ENCODE measurements around the gene OR13J1. TPM values are rescaled to one million over a fixed set of nuclear protein-coding genes. Genes with fewer than 3 reads are reported as not detected.
"Not testable (repeated sequence)": the region's sequence is repeated elsewhere in the genome, so short reads cannot be mapped to it uniquely, and the experiment has no call there.

OR13J1 gene
- total RNA-seq, 1 donor from 2014 or later, result not detected

DNA sequence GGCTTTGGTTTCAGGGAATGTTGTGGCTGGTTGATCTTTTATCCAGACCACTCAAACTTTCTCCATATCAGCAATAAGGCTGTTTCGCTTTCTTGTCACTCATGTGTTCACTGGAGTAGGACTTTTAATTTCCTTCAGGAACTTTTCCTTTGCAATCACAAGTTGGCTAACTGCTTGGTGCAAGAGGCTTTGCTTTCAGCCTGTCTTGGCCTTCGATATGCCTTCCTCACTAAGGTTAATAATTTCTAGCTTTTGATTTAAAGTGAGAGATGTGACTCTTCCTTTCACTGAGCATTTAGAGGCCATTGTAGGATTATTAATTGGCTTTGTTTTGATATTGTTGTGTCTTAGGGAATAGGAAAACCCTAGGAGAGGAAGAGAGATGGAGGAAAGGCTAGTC is 28.8 kb upstream of the OR13J1 start:
- intact Hi-C loops (cut with DNase I), result no loop called here
- H3K9me3 ChIP-seq, result no peaks in the 10 kb centered on the region

DNA sequence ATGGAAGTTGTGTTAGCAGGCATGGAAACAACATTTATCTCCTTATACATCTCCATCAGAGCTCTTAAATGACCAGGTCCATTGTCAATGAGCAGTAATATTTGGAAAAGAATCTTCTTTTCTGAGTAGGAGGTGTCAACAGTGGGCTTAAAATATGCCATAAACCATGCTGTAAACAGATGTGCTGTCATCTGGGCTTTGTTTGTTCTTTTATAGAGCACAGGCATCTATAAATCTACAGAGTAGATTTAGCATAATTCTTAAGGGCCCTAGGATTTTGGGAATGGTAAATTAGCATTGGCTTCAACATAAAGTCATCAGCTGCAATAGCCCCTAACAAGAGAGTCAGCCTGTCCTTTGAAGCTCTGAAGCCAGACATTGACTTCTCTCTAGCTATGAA is 28.1 kb upstream of the OR13J1 start:
- ATAC-seq (no peak), DNase-seq (no peak)
- H3K9me3 ChIP-seq, result no peaks in the 10 kb centered on the region
- no peak overlapping the region for H3K27ac ChIP-seq
- TF ChIP-seq, protein P1, sequence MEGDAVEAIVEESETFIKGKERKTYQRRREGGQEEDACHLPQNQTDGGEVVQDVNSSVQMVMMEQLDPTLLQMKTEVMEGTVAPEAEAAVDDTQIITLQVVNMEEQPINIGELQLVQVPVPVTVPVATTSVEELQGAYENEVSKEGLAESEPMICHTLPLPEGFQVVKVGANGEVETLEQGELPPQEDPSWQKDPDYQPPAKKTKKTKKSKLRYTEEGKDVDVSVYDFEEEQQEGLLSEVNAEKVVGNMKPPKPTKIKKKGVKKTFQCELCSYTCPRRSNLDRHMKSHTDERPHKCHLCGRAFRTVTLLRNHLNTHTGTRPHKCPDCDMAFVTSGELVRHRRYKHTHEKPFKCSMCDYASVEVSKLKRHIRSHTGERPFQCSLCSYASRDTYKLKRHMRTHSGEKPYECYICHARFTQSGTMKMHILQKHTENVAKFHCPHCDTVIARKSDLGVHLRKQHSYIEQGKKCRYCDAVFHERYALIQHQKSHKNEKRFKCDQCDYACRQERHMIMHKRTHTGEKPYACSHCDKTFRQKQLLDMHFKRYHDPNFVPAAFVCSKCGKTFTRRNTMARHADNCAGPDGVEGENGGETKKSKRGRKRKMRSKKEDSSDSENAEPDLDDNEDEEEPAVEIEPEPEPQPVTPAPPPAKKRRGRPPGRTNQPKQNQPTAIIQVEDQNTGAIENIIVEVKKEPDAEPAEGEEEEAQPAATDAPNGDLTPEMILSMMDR (IDR thresholded peaks at IDR 0.05), result no peak
- intact Hi-C loops (cut with DNase I), result no loop called here
- no peaks in the 10 kb centered on the region for H3K36me3 ChIP-seq
- no peak overlapping the region for H3K4me3 ChIP-seq
- no peaks in the 10 kb centered on the region for H3K27me3 ChIP-seq (ENCODE audit: low read depth)
- peaks cover 11% of the 10 kb centered on the region for H3K4me1 ChIP-seq

More for the DNA sequence above, 28.8 kb upstream of the OR13J1 start:
- DNase-seq (no peak), ATAC-seq (no peak)
- Histone ChIP-seq H3K36me3 (no peaks in the 10 kb centered on the region), H3K4me1 (peaks cover 18% of the 10 kb centered on the region), H3K4me3 (no peak overlapping the region), H3K27me3 (ENCODE audit: low read depth) (no peaks in the 10 kb centered on the region), H3K27ac (no peak overlapping the region)
- TF ChIP-seq, protein P1 (IDR thresholded peaks at IDR 0.05), result no peak

DNA sequence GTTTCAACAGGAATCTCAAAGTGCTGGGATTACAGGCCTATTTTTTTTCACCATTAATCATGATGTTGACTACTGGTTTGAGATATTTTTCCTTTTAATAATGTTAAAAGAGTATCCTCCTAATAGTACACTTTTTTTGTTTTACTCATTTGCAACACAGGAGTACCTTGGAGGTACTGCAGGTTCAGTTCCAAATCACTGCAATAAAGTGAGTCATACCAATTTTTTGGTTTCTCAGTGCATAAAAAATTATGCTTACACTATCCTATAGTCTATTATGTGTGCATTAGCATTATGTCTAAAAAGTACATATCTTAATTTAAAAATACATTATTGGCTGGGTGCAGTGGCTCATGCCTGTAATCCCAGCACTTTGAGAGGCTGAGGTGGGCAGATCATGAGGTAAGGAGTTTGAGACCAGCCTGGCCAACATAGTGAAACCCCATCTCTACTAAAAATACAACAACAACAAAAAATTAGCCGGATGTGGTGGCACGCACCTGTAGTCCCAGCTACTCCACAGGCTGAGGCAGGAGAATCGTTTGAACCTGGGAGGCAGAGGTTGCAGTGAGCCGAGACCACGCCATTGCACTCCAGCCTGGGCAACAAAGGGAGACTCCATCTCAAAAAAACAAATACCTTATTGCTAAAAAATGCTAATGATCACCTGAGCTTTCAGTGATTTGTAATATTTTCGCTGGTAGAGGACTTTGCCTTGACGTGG is 27.3 kb upstream of the OR13J1 start:
- H3K4me3 ChIP-seq; H3K27ac ChIP-seq; H3K36me3 ChIP-seq; H3K27me3 ChIP-seq (ENCODE audit: low read depth); intact Hi-C loops (cut with DNase I); H3K9me3 ChIP-seq; H3K4me1 ChIP-seq; ATAC-seq; DNase-seq: not testable (repeated sequence)

DNA sequence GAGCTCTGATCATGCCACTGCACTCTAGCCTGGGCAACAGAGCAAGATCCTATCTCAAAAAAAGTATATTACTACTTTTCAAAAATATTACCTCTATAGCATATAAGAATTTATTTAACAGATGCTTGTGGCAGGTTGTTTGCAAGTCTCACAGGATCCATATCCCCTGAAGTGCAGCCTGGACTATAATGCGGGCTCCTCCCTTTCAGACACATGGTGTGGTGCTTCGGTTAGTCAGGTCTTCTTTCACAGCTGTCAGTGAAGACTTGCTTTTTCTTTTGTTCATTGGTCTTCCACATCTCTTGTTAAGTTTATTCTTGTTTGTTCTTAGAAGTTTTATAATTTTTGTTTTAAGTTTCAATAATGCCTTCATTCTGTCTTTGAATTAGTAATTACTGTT is 26.4 kb upstream of the OR13J1 start:
- Histone ChIP-seq H3K9me3 (no peaks in the 10 kb centered on the region), H3K27me3 (ENCODE audit: low read depth) (no peaks in the 10 kb centered on the region), H3K4me3 (no peak overlapping the region), H3K4me1 (no peaks in the 10 kb centered on the region), H3K27ac (no peak overlapping the region), H3K36me3 (no peaks in the 10 kb centered on the region)
- no peak for ATAC-seq
- TF ChIP-seq, protein P1 (IDR thresholded peaks at IDR 0.05), result no peak
- DNase-seq, result no peak
- intact Hi-C loops (cut with DNase I), result no loop called here

DNA sequence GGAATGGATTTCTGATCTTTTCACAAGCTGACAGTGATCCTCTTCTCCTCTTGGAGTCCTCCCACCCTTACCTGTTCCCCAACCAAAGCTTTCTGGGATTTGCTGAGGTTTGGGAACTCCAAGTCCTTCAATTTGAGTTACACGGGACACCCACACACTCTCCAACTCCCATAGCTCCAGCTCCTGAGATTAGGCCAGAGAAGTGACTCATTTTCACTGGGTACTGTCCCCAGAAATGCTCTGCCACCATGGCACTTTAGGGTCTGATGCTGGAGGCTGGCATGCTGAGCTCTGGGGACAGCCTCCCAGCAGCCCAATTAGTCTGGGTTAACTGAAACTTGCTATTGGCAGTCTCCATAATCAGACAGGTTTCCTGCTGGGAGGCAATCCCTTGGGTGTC is 21.9 kb upstream of the OR13J1 start:
- no peak overlapping the region for H3K27ac ChIP-seq
- TF ChIP-seq, protein P1 (IDR thresholded peaks at IDR 0.05), result no peak
- H3K9me3 ChIP-seq, result no peaks in the 10 kb centered on the region
- intact Hi-C loops (cut with DNase I), result no loop called here
- H3K36me3 ChIP-seq, result no peaks in the 10 kb centered on the region
- DNase-seq (no peak), ATAC-seq (no peak)
- H3K4me1 ChIP-seq, result no peaks in the 10 kb centered on the region
- no peak overlapping the region for H3K4me3 ChIP-seq
- no peaks in the 10 kb centered on the region for H3K27me3 ChIP-seq (ENCODE audit: low read depth)

DNA sequence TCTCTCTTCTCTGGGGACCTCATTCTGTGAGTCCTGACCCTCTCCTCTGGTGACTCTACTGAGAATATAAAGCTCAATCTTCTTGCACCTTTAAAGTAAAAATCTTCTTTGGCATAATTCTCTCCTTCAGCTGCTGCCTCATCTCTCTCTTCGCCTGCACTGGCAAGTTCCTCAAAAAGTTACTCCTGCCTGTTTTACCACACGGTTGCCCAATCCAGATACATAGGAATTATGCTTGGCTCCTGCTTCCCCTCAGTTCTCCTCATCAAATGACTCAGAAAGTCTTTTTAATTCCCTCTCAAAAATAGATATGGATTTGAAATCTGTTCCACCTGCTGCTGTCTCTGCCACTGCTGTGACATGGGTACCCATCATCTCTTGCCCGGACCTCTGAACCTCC is 21.4 kb upstream of the OR13J1 start:
- Histone ChIP-seq H3K27ac (no peak overlapping the region), H3K27me3 (ENCODE audit: low read depth) (no peaks in the 10 kb centered on the region), H3K4me1 (no peaks in the 10 kb centered on the region), H3K36me3 (no peaks in the 10 kb centered on the region), H3K4me3 (no peak overlapping the region), H3K9me3 (no peaks in the 10 kb centered on the region)
- ATAC-seq (no peak), DNase-seq (no peak)
- TF ChIP-seq, protein P1 (IDR thresholded peaks at IDR 0.05), result no peak
- intact Hi-C loops (cut with DNase I), result no loop called here

DNA sequence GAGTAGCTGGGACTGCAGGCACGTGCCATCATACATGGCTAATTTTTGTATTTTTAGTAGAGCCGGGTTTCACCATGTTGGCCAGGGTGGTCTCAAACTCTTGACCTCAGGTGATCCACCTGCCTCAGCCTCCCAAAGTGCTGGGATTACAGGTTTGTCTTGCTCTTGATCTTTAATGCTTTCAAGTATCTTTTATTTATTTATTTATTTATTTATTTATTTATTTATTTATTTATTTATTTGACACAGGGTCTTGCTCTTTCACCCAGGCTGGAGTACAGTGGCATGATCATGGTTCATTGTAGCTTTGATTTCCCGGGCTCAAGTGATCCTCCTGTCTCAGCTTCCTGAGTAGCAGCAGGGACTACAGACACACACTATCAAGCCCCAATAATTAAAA is 14.7 kb upstream of the OR13J1 start:
- H3K36me3 ChIP-seq; intact Hi-C loops (cut with DNase I); ATAC-seq; H3K27ac ChIP-seq; DNase-seq; H3K27me3 ChIP-seq (ENCODE audit: low read depth); H3K4me3 ChIP-seq; H3K4me1 ChIP-seq; H3K9me3 ChIP-seq: not testable (repeated sequence)

Data from lower lobe of right lung (tissue), 2 donors.